Measurements from ENCODE around the gene NME5. TPM values are rescaled to one million over a fixed set of nuclear protein-coding genes. Genes with fewer than 3 reads are reported as not detected.

NME5 gene
- total RNA-seq (2022; extraction: Qiagen RNA extraction; ENCODE audit: low read depth) = not detected in 5 replicates

GRCh38 chr5:138138949-138139780, at the start of gene NME5:
Gene NME5, minus strand, starts transcription at chr5:138139428. Its CDS starts 648 bp downstream, at chr5:138138780.

GRCh38 chr5:138178516-138179276, 39.5 kb upstream of the NME5 start, which contains the start of the genes BRD8 and KIF20A:
Gene BRD8, minus strand, starts transcription at chr5:138178630. Its CDS starts 16 bp downstream, at chr5:138178614.
Gene KIF20A, plus strand, starts transcription at chr5:138179112. Its CDS starts 569 bp downstream, at chr5:138179681.

GRCh38 chr5:138083702-138084101, 55.5 kb downstream of the NME5 start, which contains the start of gene WNT8A:
Gene WNT8A, plus strand, starts transcription at chr5:138084033. Its CDS starts 95 bp downstream, at chr5:138084128.

Other genes with a start within 250 kb of the NME5 start
- gene PKD2L2, start 250.0 kb downstream of the NME5 start, total RNA-seq (2022; extraction: Qiagen RNA extraction; ENCODE audit: low read depth) = not detected in 5 replicates
- gene FAM13B, start 106.3 kb downstream of the NME5 start, total RNA-seq (2022; extraction: Qiagen RNA extraction; ENCODE audit: low read depth) = 11.5 to 14.9 TPM (median 13.0 TPM) in 5 replicates
- not detected in 5 replicates for gene WNT8A, start 55.4 kb downstream of the NME5 start, total RNA-seq (2022; extraction: Qiagen RNA extraction; ENCODE audit: low read depth)
- 46.1 to 55.8 TPM (median 50.1 TPM) in 5 replicates for gene BRD8, start 39.2 kb upstream of the NME5 start, total RNA-seq (2022; extraction: Qiagen RNA extraction; ENCODE audit: low read depth)
- gene KIF20A, start 39.7 kb upstream of the NME5 start, total RNA-seq (2022; extraction: Qiagen RNA extraction; ENCODE audit: low read depth) = 44.6 to 48.6 TPM (median 46.7 TPM) in 5 replicates
- 21.4 to 34.1 TPM (median 27.0 TPM) in 5 replicates for gene CDC23, start 73.9 kb upstream of the NME5 start, total RNA-seq (2022; extraction: Qiagen RNA extraction; ENCODE audit: low read depth)
- gene GFRA3, start 135.2 kb upstream of the NME5 start, total RNA-seq (2022; extraction: Qiagen RNA extraction; ENCODE audit: low read depth) = 0.11 TPM in 1 of 5 replicates, not detected in the others
- 10.3 to 13.5 TPM (median 10.6 TPM) in 5 replicates for gene CDC25C, start 192.4 kb upstream of the NME5 start, total RNA-seq (2022; extraction: Qiagen RNA extraction; ENCODE audit: low read depth)
- 15.2 to 22.0 TPM (median 21.2 TPM) in 5 replicates for gene FAM53C, start 198.8 kb upstream of the NME5 start, total RNA-seq (2022; extraction: Qiagen RNA extraction; ENCODE audit: low read depth)
- 40.6 to 45.8 TPM (median 42.9 TPM) in 5 replicates for gene KDM3B, start 213.3 kb upstream of the NME5 start, total RNA-seq (2022; extraction: Qiagen RNA extraction; ENCODE audit: low read depth)

All from A549 treated with ZK216348 at 1 μM for 4 hours (cell line).